ENCODE results near the gene PPIG. TPM values are rescaled to one million over a fixed set of nuclear protein-coding genes. Genes with fewer than 3 reads are reported as not detected.

PPIG gene
- total and polyA plus RNA-seq, 9 of the 15 experiments (the other 6 are each of a cell fraction or from before 2014, with no cell fraction given), result 52.5 to 166 (median 124) TPM

DNA sequence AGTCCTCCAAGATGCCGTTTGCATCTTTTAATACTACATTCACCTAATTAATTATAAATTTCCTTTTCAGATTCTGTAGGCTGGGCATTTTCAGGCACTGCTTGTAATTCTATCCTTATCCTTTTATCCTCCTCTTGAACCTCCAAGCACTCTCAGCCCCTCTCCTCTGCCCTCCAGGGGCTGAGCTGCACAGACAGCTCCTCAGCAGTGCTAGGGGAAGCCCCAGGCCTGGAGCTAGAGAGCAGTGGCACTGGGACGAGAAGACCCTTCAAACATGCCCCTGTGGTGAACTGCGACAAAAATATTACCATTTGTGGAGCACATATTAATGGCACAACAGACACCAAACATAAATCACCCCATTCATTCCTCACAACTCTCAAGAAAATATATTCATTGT is 77.1 kb downstream of the PPIG start (continued):
- TF ChIP-seq, protein P1, sequence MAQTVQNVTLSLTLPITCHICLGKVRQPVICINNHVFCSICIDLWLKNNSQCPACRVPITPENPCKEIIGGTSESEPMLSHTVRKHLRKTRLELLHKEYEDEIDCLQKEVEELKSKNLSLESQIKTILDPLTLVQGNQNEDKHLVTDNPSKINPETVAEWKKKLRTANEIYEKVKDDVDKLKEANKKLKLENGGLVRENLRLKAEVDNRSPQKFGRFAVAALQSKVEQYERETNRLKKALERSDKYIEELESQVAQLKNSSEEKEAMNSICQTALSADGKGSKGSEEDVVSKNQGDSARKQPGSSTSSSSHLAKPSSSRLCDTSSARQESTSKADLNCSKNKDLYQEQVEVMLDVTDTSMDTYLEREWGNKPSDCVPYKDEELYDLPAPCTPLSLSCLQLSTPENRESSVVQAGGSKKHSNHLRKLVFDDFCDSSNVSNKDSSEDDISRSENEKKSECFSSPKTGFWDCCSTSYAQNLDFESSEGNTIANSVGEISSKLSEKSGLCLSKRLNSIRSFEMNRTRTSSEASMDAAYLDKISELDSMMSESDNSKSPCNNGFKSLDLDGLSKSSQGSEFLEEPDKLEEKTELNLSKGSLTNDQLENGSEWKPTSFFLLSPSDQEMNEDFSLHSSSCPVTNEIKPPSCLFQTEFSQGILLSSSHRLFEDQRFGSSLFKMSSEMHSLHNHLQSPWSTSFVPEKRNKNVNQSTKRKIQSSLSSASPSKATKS (CRISPR knock-in tag; IDR thresholded peaks at IDR 0.05), result no peak
- TF ChIP-seq, protein P2, sequence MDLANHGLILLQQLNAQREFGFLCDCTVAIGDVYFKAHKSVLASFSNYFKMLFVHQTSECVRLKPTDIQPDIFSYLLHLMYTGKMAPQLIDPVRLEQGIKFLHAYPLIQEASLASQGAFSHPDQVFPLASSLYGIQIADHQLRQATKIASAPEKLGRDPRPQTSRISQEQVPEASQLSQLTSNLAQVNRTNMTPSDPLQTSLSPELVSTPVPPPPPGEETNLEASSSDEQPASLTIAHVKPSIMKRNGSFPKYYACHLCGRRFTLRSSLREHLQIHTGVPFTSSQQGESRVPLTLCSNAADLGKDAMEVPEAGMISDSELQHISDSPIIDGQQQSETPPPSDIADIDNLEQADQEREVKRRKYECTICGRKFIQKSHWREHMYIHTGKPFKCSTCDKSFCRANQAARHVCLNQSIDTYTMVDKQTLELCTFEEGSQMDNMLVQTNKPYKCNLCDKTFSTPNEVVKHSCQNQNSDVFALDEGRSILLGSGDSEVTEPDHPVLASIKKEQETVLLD (IDR thresholded peaks at IDR 0.05), result no peak
- TF ChIP-seq TFAM (CRISPR knock-in tag; conservative IDR thresholded peaks at IDR 0.05) (no peak), RFX5 (IDR thresholded peaks at IDR 0.05; ENCODE audit: low read depth, low read length) (no peak), JUNB (CRISPR knock-in tag; conservative IDR thresholded peaks at IDR 0.05) (no peak), PHF21A (IDR thresholded peaks at IDR 0.05; ENCODE audit: borderline replicate concordance, low read depth) (no peak), RB1 (IDR thresholded peaks at IDR 0.05; ENCODE audit: low read depth) (no peak), ZNF77 (CRISPR knock-in tag; IDR thresholded peaks at IDR 0.05) (no peak), KAT8 (IDR thresholded peaks at IDR 0.05; ENCODE audit: low read depth) (no peak), ARID2 (IDR thresholded peaks at IDR 0.05) (no peak)
- TF ChIP-seq, protein P3, sequence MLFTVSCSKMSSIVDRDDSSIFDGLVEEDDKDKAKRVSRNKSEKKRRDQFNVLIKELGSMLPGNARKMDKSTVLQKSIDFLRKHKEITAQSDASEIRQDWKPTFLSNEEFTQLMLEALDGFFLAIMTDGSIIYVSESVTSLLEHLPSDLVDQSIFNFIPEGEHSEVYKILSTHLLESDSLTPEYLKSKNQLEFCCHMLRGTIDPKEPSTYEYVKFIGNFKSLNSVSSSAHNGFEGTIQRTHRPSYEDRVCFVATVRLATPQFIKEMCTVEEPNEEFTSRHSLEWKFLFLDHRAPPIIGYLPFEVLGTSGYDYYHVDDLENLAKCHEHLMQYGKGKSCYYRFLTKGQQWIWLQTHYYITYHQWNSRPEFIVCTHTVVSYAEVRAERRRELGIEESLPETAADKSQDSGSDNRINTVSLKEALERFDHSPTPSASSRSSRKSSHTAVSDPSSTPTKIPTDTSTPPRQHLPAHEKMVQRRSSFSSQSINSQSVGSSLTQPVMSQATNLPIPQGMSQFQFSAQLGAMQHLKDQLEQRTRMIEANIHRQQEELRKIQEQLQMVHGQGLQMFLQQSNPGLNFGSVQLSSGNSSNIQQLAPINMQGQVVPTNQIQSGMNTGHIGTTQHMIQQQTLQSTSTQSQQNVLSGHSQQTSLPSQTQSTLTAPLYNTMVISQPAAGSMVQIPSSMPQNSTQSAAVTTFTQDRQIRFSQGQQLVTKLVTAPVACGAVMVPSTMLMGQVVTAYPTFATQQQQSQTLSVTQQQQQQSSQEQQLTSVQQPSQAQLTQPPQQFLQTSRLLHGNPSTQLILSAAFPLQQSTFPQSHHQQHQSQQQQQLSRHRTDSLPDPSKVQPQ (CRISPR knock-in tag; IDR thresholded peaks at IDR 0.05; ENCODE audit: borderline replicate concordance), result no peak
- TF ChIP-seq, protein P4, sequence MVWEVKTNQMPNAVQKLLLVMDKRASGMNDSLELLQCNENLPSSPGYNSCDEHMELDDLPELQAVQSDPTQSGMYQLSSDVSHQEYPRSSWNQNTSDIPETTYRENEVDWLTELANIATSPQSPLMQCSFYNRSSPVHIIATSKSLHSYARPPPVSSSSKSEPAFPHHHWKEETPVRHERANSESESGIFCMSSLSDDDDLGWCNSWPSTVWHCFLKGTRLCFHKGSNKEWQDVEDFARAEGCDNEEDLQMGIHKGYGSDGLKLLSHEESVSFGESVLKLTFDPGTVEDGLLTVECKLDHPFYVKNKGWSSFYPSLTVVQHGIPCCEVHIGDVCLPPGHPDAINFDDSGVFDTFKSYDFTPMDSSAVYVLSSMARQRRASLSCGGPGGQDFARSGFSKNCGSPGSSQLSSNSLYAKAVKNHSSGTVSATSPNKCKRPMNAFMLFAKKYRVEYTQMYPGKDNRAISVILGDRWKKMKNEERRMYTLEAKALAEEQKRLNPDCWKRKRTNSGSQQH (CRISPR knock-in tag; IDR thresholded peaks at IDR 0.05), result no peak
